RPMI8226 (cell line): ENCODE measurements around the gene COL16A1.

Experiments
- DNase-seq: peaks from one replicate; pipeline ENCODE4 v3.0.0-alpha.2; 2015

Gene COL16A1

DNA sequence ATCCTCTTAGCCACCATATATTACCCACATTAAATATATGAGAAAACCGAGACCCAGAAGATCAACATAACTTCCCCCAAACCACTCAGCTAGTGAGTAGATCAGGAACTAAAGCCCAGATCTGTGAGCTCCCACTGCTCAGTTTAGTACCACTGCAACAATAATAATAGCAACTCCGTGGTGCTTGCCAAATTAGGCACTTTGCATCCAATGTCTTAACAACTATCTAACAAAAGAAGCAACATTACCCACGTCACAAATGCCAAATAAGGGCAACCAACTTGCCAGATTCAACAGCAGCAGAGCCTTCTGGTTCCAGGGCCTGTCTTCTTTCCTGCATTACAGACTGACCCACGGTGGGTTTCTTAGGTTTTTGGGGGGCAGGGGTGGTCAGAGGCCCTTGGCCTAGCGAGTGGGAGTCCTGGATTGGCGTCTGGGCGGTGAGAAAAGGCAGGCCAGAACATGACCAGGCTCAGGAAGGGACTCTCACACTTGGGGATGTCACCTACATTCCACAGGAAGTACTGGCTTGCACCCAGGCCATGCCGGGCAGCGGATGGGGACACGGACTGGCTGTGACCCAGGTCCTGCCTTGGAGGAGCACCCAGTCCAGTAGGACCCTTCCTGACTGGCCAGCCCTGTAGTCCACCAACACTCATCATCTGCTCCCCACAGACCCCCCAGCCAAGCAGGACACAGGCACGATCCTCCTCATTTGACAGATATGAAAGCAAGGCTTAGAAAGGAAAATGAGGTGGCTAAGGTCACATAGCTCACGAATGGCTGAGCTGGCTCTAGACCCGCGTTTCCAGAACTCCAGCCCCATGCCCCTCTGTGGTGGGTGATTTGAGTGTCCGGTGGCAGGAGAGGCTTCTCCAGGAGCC is 81.7 kb downstream of the COL16A1 start:
- DNase-seq: no peak

GRCh38 chr1:31621498-31621820 is 82.4 kb downstream of the COL16A1 start:
- no peak for DNase-seq

GRCh38 chr1:31620631-31621497 is 83.0 kb downstream of the COL16A1 start:
- DNase-seq: no peak

DNA sequence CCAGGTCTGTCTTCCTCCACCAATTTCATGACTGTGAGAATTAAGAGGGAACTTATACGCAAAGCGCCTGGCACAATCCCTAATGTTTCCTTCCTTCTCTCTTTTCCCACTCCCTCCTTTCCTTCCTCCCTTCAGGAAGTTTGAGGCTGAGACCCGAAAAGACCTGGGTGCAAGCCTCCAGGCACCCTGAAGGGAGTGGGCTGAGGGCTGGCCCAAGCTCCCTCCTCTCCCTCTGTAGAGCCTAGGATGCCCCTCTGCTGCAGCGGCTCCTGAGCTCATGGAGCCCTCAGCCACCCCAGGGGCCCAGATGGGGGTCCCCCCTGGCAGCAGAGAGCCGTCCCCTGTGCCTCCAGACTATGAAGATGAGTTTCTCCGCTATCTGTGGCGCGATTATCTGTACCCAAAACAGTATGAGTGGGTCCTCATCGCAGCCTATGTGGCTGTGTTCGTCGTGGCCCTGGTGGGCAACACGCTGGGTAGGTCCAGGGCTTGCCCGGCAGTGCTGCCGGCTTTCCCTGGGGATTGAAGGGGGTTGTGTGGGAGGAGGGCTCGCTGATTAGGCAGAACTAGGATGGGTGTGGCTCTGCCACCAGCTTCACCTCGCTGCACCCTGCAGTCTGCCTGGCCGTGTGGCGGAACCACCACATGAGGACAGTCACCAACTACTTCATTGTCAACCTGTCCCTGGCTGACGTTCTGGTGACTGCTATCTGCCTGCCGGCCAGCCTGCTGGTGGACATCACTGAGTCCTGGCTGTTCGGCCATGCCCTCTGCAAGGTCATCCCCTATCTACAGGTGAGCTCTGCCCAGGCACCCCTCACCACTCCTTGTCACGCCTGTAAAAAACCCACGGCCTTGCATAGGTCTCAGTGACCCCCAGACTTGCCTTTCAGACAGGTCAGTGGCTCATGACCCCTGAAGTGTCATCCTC is 84.6 kb downstream of the COL16A1 start:
- peak; percentile 19 for DNase-seq

- peak; percentile 58 for DNase-seq
Observed at GRCh38 chr1:31617916-31618746, 85.7 kb downstream of the COL16A1 start.

GRCh38 chr1:31617218-31617915 is 86.5 kb downstream of the COL16A1 start, which contains the start of gene HCRTR1:
Gene HCRTR1 (plus strand): TSS chr1:31617689. CDS start chr1:31619193, 1,504 bp downstream.
- DNase-seq: no peak

GRCh38 chr1:31615939-31616338 is 87.9 kb downstream of the COL16A1 start:
- no peak for DNase-seq

DNA sequence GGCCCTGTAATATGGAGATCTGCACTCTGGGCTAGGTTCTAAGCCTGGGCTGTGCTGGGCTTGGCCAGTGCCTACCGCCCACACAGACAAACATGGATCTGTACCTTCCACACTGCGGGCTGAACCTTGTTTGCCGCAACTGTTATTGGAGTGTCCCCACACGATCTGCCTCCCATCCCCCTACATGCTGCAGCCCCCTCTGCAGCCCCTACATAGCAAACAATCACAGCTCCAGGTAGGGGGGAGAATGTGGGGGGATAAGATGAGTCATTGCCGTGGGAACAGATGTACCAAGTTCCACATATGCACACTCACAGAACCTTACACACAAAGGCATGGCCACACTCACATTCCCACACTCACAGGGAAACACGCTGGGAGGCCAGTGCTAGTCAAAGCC is 88.4 kb downstream of the COL16A1 start:
- DNase-seq: no peak

- no peak for DNase-seq
Observed at GRCh38 chr1:31614414-31615005, 89.3 kb downstream of the COL16A1 start.

DNA sequence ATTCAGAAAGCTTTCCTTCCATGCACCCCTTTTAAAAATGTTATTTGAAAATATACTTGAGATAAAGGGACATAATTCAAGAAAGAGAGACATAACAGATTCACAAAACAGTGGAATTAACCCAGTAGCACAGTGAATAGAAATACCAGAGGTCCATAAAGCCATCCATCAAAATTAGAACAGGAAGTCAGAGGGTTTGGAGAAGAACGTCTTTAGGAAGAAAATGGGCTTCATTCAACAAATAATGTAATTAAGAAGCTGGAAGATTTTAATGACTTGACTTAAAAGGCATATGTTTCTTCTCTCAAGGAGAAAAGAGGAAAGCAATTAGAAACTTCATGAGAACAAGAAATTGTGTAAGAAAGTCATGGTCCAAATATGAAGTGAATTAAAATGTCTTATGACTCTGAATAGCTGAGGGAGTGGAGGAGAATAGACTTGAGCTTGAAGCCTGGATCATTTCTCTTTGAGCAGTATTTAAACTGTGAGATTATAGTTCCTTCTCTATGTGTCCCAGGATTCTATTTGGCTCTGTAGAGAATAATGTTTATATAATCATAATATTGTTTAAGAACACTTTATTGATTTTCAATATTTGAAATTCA is 94.2 kb downstream of the COL16A1 start:
- DNase-seq: no peak

DNA sequence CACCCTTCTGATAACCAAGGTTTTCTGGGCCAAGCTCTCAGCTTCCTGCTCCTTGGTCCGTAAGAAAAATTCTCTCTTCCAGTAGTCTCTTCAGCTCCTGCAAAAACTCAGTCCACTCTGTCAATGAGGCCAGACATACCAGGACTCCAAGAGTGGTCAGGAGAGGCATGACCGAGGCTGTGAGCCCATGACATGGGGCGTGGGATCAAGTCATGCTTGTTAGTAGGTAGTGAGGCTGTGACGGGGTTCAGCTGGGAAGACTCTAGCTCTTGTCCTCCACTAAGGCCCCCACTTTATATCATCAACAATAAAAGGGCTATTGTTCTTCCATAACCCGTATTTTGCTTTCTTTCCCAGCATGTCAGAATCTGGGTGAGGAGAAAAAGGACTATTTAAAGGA is 96.5 kb downstream of the COL16A1 start:
- DNase-seq: no peak

- peak; percentile 87 for DNase-seq
Observed at GRCh38 chr1:31605908-31606427, 97.8 kb downstream of the COL16A1 start.
